ENCODE data around the gene LHFPL2.
"Not testable (repeated sequence)": the region's sequence is repeated elsewhere in the genome, so short reads cannot be mapped to it uniquely, and the experiment has no call there.

LHFPL2 gene

DNA sequence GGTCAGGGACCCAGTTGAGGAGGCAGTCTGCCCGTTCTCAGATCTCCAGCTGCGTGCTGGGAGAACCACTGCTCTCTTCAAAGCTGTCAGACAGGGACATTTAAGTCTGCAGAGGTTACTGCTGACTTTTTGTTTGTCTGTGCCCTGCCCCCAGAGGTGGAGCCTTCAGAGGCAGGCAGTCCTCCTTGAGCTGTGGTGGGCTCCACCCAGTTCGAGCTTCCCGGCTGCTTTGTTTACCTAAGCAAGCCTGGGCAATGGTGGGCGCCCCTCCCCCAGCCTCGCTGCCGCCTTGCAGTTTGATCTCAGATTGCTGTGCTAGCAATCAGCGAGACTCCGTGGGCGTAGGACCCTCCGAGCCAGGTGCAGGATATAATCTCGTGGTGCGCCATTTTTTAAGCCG, 191.1 kb downstream of the LHFPL2 start:
- not testable (repeated sequence) for DNase-seq (ENCODE audit: low spot score)

DNA sequence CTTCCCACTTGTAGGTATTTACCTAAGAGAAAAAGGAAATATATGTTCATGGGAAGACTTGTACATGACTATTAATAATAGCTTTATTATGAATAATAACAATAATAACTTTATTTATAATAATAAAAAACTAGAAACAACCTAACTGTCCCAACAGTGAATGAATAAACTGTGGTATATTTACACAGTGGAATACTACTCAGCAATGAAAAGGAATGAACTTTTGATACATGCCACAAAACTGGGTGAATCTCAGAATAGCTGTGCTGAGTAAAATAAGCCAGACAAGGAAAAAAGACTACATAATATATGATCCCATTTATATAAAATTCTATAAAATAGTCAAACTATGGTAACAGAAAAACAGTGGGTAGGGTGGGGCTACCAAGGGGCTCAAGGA, 199.5 kb downstream of the LHFPL2 start:
- no peak for DNase-seq (ENCODE audit: low spot score)

DNA sequence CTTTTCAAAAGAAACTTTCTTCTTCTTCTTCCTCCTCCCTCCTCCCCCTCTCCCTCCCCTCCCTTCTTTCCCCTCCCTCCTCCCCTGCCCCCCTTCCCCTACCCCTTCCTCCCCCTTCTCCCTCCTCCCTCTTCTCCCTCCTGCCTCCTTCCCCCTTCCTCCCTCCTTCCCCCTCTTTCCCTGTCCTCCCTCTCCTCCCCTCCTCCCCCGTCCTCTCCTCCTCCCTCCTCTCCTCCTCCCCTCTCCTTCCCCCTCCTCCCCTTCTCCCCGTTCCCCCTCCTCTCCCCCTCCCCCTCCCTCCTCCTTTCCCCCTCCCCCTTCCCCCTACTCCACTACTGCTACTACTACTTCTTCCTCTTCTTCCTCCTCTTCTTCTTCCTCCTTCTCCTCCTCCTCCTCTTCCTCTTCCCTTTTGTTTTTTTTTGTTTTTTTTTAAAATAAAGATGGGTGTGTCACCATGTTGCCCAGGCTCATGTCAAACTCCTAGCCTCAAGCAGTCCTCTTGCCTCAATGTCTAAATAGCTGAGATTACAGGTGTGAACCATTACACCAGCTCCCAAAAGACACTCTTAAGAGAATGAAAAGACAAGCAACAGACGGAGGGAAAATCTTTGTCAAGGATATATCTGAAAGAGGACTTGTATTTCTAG, 200.7 kb downstream of the LHFPL2 start:
- DNase-seq (ENCODE audit: low spot score), result no peak
